GM18499 (cell line): ENCODE results near the gene GEN1.

Source experiments
- ATAC-seq: cut with Tn5 transposase; IDR thresholded peaks from one replicate; pipeline ENCODE4 v1.9.1; 2021; ENCODE audit warnings: moderate number of reproducible peaks; ENCODE audit not compliant: insufficient read depth, unreplicated experiment

Gene GEN1, protein sequence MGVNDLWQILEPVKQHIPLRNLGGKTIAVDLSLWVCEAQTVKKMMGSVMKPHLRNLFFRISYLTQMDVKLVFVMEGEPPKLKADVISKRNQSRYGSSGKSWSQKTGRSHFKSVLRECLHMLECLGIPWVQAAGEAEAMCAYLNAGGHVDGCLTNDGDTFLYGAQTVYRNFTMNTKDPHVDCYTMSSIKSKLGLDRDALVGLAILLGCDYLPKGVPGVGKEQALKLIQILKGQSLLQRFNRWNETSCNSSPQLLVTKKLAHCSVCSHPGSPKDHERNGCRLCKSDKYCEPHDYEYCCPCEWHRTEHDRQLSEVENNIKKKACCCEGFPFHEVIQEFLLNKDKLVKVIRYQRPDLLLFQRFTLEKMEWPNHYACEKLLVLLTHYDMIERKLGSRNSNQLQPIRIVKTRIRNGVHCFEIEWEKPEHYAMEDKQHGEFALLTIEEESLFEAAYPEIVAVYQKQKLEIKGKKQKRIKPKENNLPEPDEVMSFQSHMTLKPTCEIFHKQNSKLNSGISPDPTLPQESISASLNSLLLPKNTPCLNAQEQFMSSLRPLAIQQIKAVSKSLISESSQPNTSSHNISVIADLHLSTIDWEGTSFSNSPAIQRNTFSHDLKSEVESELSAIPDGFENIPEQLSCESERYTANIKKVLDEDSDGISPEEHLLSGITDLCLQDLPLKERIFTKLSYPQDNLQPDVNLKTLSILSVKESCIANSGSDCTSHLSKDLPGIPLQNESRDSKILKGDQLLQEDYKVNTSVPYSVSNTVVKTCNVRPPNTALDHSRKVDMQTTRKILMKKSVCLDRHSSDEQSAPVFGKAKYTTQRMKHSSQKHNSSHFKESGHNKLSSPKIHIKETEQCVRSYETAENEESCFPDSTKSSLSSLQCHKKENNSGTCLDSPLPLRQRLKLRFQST

DNA sequence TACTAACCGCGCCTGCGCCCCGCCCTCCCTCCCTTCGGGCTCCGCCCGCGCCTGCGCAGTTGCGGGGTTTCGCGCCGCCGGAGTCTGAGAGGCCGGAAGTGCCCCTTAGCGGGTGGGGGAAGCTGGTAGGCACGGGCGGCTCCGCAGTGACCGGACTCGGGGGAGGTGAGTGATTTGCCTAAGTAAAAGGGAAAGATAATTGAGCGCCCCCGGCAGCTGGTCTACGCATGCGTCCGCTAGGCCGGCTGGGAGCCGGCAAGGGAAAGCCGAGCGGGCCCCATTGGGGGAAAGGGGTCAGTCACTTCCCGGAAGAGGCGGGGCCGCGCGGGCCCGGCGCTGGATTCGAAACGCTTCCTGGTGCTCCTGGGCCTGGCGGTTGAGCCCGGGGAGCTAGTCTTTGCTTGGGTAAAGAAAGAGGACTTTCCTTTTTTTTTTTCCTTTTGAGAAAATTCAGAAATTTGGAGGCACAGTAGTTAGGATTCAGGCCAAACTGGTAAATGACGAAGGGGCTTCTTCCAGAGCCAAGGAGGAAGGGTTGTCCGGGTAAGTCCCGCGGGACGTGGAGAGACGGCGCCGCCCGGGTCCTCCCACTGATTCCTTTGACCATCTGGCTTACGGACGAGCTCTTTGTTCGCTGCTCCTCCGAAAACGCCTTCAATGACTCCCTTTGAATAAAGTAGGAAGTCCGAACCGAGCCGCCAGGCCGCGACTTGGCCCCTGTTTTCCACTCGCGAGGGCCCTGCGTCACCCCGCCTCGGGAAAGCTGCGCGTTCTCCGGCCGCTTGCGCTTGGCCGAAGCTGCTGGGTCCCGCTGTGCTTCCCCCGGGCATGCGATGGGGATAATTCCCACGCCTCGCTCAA lies at the start of gene GEN1, which contains the start of gene SMC6:
GEN1 (plus strand) TSS at position 336 of the 861 bp plus-strand sequence. CDS start 5,806 bp downstream, outside the sequence.
SMC6 (minus strand) TSS at position 8 of the 861 bp plus-strand sequence. CDS start 7,864 bp downstream, outside the sequence.
- peak; percentile 47 for ATAC-seq

DNA sequence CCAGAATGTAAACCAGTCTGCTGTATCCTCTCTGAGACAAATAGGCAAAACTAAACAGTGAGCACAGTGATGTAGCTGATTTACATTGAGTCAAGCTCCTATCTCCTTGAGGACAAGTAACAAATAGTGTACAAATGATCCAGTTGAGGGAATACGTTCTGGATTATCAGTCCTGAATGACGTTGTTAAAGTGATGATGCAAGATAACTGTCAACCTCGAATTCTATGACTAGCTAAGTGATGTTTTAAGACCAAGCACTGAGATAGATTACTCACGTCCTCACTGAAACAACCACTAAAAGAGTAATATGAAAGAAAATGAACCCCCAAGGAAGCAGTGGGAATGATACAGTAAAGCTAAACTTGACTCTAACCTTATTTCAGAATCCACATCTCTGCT lies 47.1 kb upstream of the GEN1 start:
- ATAC-seq, result no peak

DNA sequence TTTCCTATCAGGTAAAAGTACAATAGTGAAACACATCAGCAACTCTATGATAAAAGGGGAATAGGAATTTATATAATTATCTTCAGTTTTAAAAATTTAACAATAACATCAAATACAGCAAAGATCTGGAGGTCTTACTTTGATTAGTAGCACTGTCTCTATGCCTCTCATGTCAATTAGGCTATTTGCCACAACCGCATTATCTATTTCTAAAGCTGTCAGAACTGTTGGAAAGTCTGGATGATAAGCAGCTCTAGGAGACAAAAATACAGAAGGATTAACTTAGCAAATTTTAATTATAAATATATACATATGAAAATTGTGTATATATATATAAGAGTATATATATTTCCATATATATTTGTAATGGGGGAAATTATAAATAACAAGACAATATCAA lies 45.4 kb upstream of the GEN1 start:
- ATAC-seq, result no peak

DNA sequence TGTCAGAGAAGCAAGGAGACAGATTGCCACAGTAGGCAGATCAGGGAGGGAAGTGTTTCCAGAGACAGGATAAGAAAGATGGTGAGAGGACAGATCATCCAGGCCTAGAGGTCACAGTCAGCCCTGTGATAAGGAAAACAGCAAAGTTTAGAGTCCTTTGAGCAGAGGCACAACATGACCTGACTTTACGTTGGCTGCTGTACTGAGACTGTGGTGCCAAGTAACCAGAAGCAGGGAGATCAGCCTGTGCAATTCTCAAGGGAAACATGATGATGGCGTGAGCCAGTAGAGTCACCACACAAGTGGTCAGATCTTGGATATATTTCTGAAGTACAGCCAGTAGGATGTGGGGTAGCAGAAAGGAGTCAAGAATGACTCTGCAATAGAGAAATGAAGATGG lies 44.0 kb upstream of the GEN1 start:
- ATAC-seq, result no peak

DNA sequence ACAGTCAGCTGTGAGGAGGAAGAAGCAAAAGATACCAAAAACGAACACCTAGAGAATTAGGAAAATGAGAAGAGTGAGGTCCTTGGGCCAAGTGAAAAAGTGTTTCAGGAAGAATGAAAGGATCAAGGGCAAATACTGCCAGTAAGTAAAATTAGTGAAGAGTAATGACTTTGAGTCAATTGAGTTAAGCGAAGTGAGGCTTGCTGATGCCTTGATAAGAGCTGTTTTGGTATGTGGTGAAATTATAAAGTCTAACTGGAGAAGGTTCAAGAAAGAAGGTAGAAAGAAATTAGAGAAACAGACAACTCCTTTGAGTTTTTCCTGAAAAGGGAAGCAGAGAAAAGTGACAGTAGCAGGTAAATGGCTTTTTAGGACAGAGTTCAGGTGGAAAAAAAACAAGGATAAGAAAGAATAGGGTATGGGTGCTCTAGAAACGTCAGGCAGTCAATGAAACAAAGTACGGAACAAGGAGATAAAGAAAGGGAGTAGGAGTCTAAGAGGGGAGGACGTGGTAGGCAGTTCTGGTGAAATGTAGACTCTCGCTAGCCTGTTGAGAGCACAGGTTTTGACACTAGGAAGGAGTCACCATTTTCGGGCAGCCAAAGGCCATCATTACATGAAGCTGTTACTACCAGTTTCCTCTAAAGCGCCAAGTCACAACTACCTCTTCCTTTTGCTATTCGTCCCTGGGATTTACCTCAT lies 43.2 kb upstream of the GEN1 start:
- ATAC-seq, result no peak

DNA sequence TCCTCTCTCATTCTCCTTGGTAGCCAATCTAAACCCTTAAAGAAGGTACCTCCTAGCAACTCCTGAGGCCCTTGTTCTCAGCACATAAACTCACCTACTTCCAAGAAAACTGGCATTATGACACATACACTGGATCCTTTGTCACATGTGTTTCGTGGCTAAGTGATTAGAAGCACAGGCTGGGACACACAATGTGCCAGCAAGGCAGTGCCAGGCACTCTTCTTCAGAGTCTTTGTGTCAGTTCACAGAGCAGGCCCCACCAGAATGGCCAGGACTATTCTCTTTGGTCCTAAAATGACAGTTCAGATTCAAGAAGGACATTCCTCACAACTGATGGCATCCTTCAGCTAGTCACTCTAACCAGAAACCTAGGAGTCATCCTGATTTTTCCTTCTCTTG lies 40.6 kb upstream of the GEN1 start:
- no peak for ATAC-seq

DNA sequence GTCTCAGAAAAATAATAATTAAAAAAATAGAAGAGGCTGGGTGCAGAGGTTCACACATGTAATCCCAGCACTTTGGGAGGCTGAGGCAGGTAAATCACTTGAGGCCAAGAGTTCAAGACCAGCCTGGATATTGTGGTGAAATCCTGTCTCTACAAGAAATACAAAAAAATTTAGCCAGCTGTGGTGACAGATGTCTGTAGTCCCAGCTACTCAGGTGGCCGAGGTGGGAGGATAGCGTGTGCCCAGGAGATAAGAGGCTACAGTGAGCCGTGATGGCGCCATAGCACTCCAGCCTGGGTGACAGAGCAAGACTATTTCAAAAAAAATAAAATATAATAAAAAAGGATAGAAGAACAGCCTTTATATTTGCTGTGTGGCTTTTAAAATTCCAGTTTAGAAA lies 36.3 kb upstream of the GEN1 start:
- ATAC-seq, result no peak

DNA sequence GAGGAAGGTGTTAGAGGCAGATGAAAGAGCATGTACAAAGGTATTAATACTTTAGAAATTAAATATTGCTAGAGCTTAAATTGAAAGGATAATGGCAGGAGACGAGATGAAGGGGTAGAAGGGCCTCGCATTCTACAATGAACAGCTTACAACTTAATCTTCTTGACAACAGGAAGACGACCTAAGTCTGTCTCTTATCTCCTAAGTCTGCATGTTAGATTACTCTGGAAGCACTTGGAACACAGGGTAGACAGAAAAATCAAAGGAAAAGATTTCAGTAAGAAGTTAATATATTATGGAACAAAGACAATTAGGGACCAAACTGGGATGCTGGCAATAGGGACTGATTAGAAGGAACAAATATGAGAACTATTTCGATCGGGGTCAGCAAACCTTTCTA lies 35.2 kb upstream of the GEN1 start:
- ATAC-seq, result no peak

DNA sequence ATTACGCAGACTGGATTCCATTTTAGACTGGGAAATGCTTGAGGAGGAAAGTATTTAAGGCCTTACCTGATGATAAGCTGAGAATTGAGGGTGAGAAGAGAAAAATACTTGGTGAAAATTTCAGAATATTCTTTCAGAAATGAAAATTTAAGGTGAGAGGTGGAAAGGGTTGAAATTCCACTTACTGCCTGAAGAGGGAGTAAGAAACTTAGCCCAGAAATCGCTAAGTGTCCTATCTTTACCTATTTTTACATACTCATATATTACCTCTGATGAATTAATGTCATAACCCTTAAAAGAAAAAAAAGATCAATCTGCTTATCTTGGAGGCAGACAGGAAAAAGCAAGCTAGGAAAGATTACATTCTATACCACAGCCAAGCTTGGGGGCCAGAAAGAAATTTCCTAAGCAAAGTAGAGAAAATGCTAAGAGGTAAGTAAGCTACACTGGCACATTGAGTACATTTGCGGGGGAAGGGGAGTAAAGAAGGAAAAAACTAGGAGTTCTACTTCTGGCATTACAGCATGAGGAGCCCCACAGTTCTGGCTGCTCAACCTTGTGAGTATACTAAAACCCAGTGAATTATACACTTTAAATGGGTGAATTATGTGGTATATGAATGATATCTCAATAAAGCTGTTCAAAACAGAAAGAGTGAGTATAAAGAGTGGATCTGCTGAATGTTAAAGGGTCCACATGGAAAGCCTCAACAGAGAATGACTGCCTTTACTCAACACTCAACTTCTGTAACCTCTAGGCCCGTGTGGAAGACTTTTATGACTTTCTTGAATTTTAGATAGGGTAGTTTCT lies 34.2 kb upstream of the GEN1 start:
- ATAC-seq, result no peak

DNA sequence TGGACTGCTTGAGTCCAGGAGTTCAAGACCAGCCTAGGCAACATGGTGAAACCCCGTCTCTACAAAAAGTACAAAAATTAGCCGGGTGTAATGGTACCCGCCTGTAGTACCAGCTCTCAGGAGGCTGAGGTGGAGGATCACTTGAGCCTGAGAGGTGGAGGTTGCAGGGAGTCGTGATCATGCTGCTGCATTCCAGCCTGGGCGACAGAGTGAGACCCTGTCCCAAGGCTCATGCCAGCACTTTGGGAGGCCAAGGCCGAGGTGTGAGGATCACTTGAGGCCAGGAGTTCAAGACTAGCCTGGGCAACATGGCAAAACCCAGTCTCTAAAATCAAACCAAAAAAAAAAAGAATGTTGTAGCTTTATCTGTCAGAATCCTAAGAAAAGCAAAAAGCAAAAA lies 25.7 kb upstream of the GEN1 start:
- no peak for ATAC-seq

DNA sequence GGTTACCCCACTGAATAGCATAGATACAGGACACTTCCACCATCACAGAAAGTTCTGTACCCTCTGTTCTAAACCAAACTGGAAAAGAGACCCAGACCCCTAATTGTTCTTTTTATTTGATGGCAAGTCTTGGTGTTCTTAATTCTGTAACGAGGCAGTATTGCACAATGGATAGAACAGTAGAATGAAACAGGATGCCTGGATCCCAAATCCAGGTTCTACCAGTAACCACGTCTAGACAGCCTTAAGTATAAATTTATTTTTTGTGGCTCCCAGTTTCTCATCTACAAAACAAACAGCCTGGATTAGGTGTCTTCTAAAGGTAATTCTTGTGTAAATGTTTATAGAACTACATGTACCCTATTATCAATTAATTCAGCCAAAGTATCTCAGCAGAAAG lies 24.1 kb upstream of the GEN1 start:
- ATAC-seq, result no peak

DNA sequence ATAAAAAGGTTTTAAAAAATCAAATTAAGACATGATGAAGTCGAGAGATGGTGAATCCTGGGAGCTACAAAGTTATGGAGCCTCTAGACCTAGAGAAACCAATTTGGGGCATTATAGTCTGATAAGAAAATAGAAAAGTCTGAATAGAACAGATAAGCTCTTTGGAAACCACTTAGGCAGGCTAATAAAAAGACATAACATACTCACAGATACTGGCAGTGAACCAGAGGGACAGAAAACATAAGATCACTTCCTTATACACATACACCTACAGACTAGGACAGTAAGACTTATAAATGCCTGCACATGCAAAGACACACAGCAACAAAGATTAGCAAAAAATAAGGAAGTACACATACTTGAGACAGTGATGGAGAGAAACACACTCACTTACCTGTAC lies 20.3 kb upstream of the GEN1 start:
- no peak for ATAC-seq

DNA sequence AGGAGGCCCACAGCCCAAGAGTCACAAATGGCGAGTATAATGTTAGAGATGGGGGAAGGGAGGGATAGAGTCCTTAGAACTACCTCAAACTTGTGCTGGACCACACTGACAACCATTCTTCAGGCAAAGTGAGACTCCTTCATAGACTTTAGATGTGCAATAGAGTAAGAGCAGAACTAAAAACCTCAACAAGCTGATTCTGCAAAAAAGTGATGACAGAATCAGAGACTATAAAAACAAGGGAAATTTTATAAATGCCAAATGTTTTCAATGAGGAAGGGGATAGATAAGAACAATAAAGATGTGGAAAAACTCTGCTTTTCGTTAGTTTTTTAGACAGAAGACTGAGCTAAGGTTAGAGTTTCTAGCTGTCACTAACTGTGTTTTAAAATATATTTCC lies 18.1 kb upstream of the GEN1 start:
- no peak for ATAC-seq

DNA sequence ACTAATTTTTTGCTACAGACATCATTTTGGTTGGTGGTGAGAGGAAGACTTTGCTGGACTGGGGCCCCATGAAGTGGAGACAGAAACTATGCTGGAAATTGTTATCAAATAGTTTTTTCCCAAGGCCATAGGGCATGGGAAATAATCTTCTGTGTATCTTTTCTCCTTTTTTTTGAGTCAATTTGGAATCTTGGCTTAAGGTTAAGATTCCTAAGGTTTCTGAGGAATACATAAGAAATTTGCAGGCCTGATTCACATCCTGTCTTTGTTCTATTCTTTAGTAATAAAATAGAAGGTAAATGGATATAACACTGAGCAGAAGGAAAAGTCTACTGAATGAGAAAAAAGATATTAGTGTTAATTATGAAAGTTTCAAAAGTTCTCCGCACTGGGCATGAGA lies 16.9 kb upstream of the GEN1 start:
- ATAC-seq, result no peak

DNA sequence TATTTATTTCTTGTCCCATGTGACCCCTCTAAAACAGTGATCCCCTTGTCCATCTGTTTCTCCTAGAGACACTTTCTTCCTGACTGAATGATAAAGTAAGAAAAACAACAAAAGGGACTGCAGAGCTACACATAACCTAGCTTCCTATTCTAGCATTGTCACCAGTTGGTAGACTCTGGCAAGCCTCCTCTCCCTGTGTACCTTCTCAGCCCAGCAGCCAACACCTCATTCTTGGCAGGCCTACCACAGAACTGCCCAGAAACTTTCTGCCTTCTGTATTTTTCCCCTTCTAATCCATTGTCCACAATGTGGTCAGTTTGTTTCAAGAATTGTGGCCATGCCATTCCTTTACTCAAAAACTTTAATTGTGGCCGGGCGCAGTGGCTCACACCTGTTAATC lies 13.7 kb upstream of the GEN1 start:
- no peak for ATAC-seq

DNA sequence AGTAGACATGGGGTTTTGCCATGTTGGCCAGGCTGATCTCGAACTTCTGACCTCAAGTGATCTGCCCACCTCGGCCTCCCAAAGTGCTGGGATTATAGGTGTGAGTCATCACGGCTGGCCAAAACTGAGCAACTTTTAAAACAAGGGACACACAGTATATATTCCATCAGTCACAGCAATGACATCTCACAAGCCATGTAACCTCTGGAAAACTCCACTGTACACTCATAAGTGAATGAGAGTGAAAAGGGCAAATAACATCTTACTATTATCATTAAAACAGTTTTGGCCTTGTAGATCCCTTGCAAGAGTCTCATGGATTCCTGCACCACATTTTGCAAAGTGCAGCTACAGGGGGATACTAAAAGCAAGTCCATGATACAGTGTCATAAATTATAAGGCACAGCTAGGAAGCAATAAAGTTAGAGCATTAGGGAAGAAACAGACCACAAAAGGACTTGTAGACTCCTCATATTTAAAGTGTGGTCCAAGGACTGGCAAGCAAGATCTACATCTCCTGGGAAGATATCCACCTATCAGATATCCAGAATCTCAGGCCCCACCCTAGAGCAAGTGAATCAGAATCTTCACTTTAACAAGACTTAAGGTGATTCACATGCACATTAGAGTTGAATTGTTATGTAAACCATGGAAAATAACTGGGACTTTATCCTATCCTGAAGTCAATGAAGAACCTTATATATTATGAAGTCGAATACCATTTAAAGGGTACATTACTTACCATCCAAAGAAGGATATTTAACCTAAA lies 6.1 kb upstream of the GEN1 start:
- no peak for ATAC-seq

DNA sequence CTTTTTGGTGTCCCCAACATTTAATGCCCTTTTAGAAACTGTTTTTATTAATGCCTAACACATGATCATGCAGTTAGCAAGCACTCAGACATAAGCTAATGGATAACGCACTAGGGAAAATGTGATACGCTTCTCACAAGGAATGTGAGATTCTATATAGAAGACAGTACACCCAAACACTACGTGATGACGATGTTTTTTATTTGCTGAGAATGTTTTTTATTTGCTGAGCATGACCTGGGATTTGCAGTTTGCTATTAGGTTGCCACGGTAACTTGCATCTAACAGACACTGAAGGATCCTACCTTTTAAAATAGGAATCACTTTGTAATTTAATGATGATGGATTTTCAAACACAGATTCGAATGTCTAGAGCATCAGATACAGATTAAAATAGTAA lies 5.2 kb upstream of the GEN1 start:
- ATAC-seq, result no peak

DNA sequence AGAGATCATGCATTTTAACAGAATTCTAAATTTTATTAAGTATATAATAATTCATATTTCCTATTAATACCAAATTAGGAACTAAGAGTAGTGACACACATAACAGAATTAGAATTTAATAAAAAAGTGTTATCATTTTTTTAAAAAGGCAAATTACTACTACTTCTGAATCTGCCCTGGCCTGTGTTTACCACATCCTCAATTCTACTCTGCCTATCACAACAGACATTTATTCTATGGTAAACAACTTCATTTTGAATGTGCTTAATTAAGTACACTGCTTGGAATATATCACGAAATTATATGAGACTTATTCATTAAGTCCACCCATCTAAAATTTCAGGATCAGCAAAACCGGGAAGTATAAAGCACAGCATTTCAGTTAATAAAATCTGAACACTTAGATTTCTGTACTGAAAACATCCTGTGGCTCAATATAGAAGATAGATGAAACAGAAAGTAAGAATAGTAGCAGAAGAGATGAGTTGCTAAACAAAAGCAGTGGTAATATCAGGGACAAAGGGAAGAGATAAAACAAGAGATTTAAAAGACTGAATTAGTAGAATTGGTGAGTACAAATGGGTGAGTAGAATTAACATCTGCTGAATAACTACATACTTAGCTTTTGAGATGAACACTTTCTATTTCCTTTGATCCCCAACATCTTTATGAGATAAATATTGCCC lies 4.0 kb upstream of the GEN1 start:
- ATAC-seq, result peak; percentile 28
